D721Med (cell line): ENCODE data around the gene CDC42BPB.

Experiments
- DNase-seq: peaks from one replicate; pipeline ENCODE4 v3.0.0; 2011; ENCODE audit warnings: low spot score; ENCODE audit not compliant: insufficient read length
- FAIRE-seq: peaks from 2 replicates; lab custom pipeline; 2011; peaks lifted over from hg19 to GRCh38; lab: Jason Lieb, UNC
- CTCF ChIP-seq: IDR thresholded peaks from 2 replicates; pipeline ENCODE4 v1.5.1; 2012; ENCODE audit warnings: mild to moderate bottlenecking, control low read depth; ENCODE audit not compliant: insufficient read depth; ENCODE audit errors: missing control alignments

The CDC42BPB gene

GRCh38 chr14:102948698-102949061 lies 108.7 kb downstream of the CDC42BPB start:
- DNase-seq (no peak), FAIRE-seq (no peak)
- TF ChIP-seq CTCF, result no peak

- DNase-seq, result no peak
- FAIRE-seq, result no peak
- no peak for TF ChIP-seq CTCF
These were observed 109.8 kb downstream of the CDC42BPB start for GRCh38 chr14:102947321-102948103.

- DNase-seq, result no peak
- no peak for FAIRE-seq
- TF ChIP-seq CTCF, result no peak
These were observed 111.8 kb downstream of the CDC42BPB start for GRCh38 chr14:102945346-102946130.

- no peak for FAIRE-seq
- no peak for TF ChIP-seq CTCF
- no peak for DNase-seq
These were observed 112.7 kb downstream of the CDC42BPB start for GRCh38 chr14:102944448-102945330.

- no peak for FAIRE-seq
- no peak for TF ChIP-seq CTCF
- no peak for DNase-seq
These were observed 113.4 kb downstream of the CDC42BPB start for GRCh38 chr14:102943979-102944378.

- no peak for DNase-seq
- no peak for TF ChIP-seq CTCF
- FAIRE-seq, result no peak
These were observed 113.9 kb downstream of the CDC42BPB start for GRCh38 chr14:102943454-102943853.
